ENCODE results near the gene USP47. TPM values are rescaled to one million over a fixed set of nuclear protein-coding genes. Genes with fewer than 3 reads are reported as not detected.

Gene USP47
- total RNA-seq, 1 experiment from 2014 or later = 24.2 TPM

- no peaks in the 10 kb centered on the region for H3F3A ChIP-seq (ENCODE audit: insufficient read depth, low read depth)
- intact Hi-C loops (cut with micrococcal nuclease; ENCODE audit: unreplicated experiment) = no loop called here
- H3K27ac ChIP-seq = no peak overlapping the region
- H3K4me1 ChIP-seq (replicated peaks; ENCODE audit: insufficient read depth) = no peaks in the 10 kb centered on the region
- DNase-seq = no peak
- TF ChIP-seq CTCF (conservative IDR thresholded peaks at IDR 0.05) = no peak
- no peak for TF ChIP-seq EZH2 (IDR thresholded peaks at IDR 0.05; ENCODE audit: low read depth)
- H3K27me3 ChIP-seq (ENCODE audit: insufficient read depth, low read depth) = no peaks in the 10 kb centered on the region
- H2AFZ ChIP-seq = no peak overlapping the region
- H3K9me2 ChIP-seq (ENCODE audit: insufficient read depth) = no peaks in the 10 kb centered on the region
- POLR2A ChIA-PET (ENCODE audit: unreplicated experiment) = no interaction called here
- peaks cover 66% of the 10 kb centered on the region for H3K79me2 ChIP-seq (ENCODE audit: low read depth)
- no TSS peak for BruUV-seq (replicated peaks)
- no peak overlapping the region for H3K4me3 ChIP-seq
- H3K36me3 ChIP-seq (ENCODE audit: low read depth) = no peaks in the 10 kb centered on the region
- CTCF ChIA-PET = no interaction called here
- no peaks in the 10 kb centered on the region for H3K9me3 ChIP-seq (ENCODE audit: insufficient read depth, low read depth)
- H4K20me1 ChIP-seq (ENCODE audit: insufficient read depth) = peaks cover 6% of the 10 kb centered on the region; the same call in 1 of the 2 replicates
- no peak overlapping the region for H3K4me2 ChIP-seq
Observed at GRCh38 chr11:11858676-11859075, 16.9 kb downstream of the USP47 start.

- intact Hi-C loops (cut with micrococcal nuclease; ENCODE audit: unreplicated experiment) = no loop called here
- no peak overlapping the region for H2AFZ ChIP-seq
- no peaks in the 10 kb centered on the region for H3K27me3 ChIP-seq (ENCODE audit: insufficient read depth, low read depth)
- H3K27ac ChIP-seq = no peak overlapping the region
- peaks cover 6% of the 10 kb centered on the region; the same call in 1 of the 2 replicates for H4K20me1 ChIP-seq (ENCODE audit: insufficient read depth)
- DNase-seq = no peak
- H3K9me3 ChIP-seq (ENCODE audit: insufficient read depth, low read depth) = no peaks in the 10 kb centered on the region
- H3K4me3 ChIP-seq = no peak overlapping the region
- H3K9me2 ChIP-seq (ENCODE audit: insufficient read depth) = no peaks in the 10 kb centered on the region
- ChIA-PET POLR2A (ENCODE audit: unreplicated experiment) (interaction anchor here (0.5 kb wide), 1 partner anchor 184 kb away, joined by 3 read pairs; no protein-coding TSS in a partner anchor), CTCF (no interaction called here)
- H3K36me3 ChIP-seq (ENCODE audit: low read depth) = no peaks in the 10 kb centered on the region
- H3K4me1 ChIP-seq (replicated peaks; ENCODE audit: insufficient read depth) = no peaks in the 10 kb centered on the region
- H3K79me2 ChIP-seq (ENCODE audit: low read depth) = peaks cover 62% of the 10 kb centered on the region
- H3K4me2 ChIP-seq = no peak overlapping the region
- TF ChIP-seq EZH2 (IDR thresholded peaks at IDR 0.05; ENCODE audit: low read depth) = no peak
- no peak for TF ChIP-seq CTCF (conservative IDR thresholded peaks at IDR 0.05)
- H3F3A ChIP-seq (ENCODE audit: insufficient read depth, low read depth) = no peaks in the 10 kb centered on the region
- no TSS peak for BruUV-seq (replicated peaks)
Observed at GRCh38 chr11:11860103-11860979, 18.6 kb downstream of the USP47 start.

GRCh38 chr11:11862999-11863398, 21.2 kb downstream of the USP47 start:
- TF ChIP-seq EZH2 (IDR thresholded peaks at IDR 0.05; ENCODE audit: low read depth) (no peak), CTCF (conservative IDR thresholded peaks at IDR 0.05) (no peak)
- no peak overlapping the region for H3K4me2 ChIP-seq
- H3K4me3 ChIP-seq = no peak overlapping the region
- no TSS peak for BruUV-seq (replicated peaks)
- no peaks in the 10 kb centered on the region for H3F3A ChIP-seq (ENCODE audit: insufficient read depth, low read depth)
- CTCF ChIA-PET = no interaction called here
- no peak overlapping the region for H3K27ac ChIP-seq
- H3K36me3 ChIP-seq (ENCODE audit: low read depth) = no peaks in the 10 kb centered on the region
- intact Hi-C loops (cut with micrococcal nuclease; ENCODE audit: unreplicated experiment) = no loop called here
- H3K79me2 ChIP-seq (ENCODE audit: low read depth) = peaks cover 64% of the 10 kb centered on the region
- H3K4me1 ChIP-seq (replicated peaks; ENCODE audit: insufficient read depth) = no peaks in the 10 kb centered on the region
- POLR2A ChIA-PET (ENCODE audit: unreplicated experiment) = no interaction called here
- no peaks in the 10 kb centered on the region for H3K9me2 ChIP-seq (ENCODE audit: insufficient read depth)
- no peak for DNase-seq
- H2AFZ ChIP-seq = no peak overlapping the region
- no peaks in the 10 kb centered on the region for H4K20me1 ChIP-seq (ENCODE audit: insufficient read depth)
- no peaks in the 10 kb centered on the region for H3K27me3 ChIP-seq (ENCODE audit: insufficient read depth, low read depth)
- no peaks in the 10 kb centered on the region for H3K9me3 ChIP-seq (ENCODE audit: insufficient read depth, low read depth)

All from PC-9 (cell line).